GM06990 (cell line): ENCODE data around the gene HLA-DPA1.

Experiments used
- DNase-seq: peaks from one replicate; pipeline ENCODE4 v3.0.0-alpha.2; 2011; ENCODE audit not compliant: insufficient read length; ENCODE audit errors: extremely low read depth
- H3K27me3 ChIP-seq: replicated peaks from 2 replicates; pipeline ENCODE4 v1.6.0; 2011; ENCODE audit warnings: low read length; ENCODE audit not compliant: control insufficient read depth, insufficient read depth
- H3K36me3 ChIP-seq: 2 replicates; pipeline ENCODE4 v1.5.1; 2011; ENCODE audit warnings: low read length; ENCODE audit not compliant: control insufficient read depth, insufficient read depth
- H3K4me3 ChIP-seq: replicated peaks from 2 replicates; pipeline ENCODE4 v1.5.1; 2011; ENCODE audit warnings: low read depth, mild to moderate bottlenecking, control low read depth, low read length
- CTCF ChIP-seq: IDR thresholded peaks from 2 replicates; pipeline ENCODE4 v1.5.1; 2011; ENCODE audit warnings: low read length, control low read depth, mild to moderate bottlenecking, inconsistent platforms; ENCODE audit not compliant: insufficient read depth, poor library complexity, severe bottlenecking

HLA-DPA1 gene

GRCh38 chr6:33061987-33062386 lies 11.5 kb downstream of the HLA-DPA1 start:
- Histone ChIP-seq H3K27me3 (no peaks in the 10 kb centered on the region), H3K36me3 (peaks cover 6% of the 10 kb centered on the region), H3K4me3 (no peak overlapping the region)
- DNase-seq: no peak
- no peak for TF ChIP-seq CTCF

- no peaks in the 10 kb centered on the region for H3K27me3 ChIP-seq
- DNase-seq: no peak
- H3K36me3 ChIP-seq: no peaks in the 10 kb centered on the region
- H3K4me3 ChIP-seq: no peak overlapping the region
- TF ChIP-seq CTCF: no peak
These were observed 16.0 kb downstream of the HLA-DPA1 start for GRCh38 chr6:33057222-33058150.

- Histone ChIP-seq H3K27me3 (no peaks in the 10 kb centered on the region), H3K36me3 (no peaks in the 10 kb centered on the region), H3K4me3 (no peak overlapping the region)
- TF ChIP-seq CTCF: no peak
- no peak for DNase-seq
These were observed 20.2 kb downstream of the HLA-DPA1 start for GRCh38 chr6:33053230-33053629.

- TF ChIP-seq CTCF: no peak
These were observed 20.8 kb downstream of the HLA-DPA1 start for GRCh38 chr6:33052627-33053026.

GRCh38 chr6:33050014-33050810 lies 23.2 kb downstream of the HLA-DPA1 start:
- Histone ChIP-seq H3K27me3 (no peaks in the 10 kb centered on the region), H3K4me3 (no peak overlapping the region), H3K36me3 (no peaks in the 10 kb centered on the region)
- DNase-seq: no peak
- no peak for TF ChIP-seq CTCF

More at GRCh38 chr6:33052627-33053026, 20.8 kb downstream of the HLA-DPA1 start:
- no peak overlapping the region for H3K4me3 ChIP-seq
- no peak for DNase-seq
- H3K27me3 ChIP-seq: no peaks in the 10 kb centered on the region
- H3K36me3 ChIP-seq: no peaks in the 10 kb centered on the region
